Measurements from ENCODE around the gene HDAC9. TPM values are rescaled to one million over a fixed set of nuclear protein-coding genes. Genes with fewer than 3 reads are reported as not detected.

Gene HDAC9
- total and polyA plus RNA-seq, 12 donors, result 2.6 to 23.1 (median 7.5) TPM

GRCh38 chr7:18768256-18768655 is 272.7 kb downstream of the HDAC9 start:
- Histone ChIP-seq H3K4me3 (no peak overlapping the region), H3K9me3 (replicated peaks in 1 of 3) (peaks cover 0 to under 1% (median 0%) of the 10 kb centered on the region in 3 donors), H3K36me3 (replicated peaks in 1 of 2) (no peaks in the 10 kb centered on the region), H3K4me1 (replicated peaks in 1 of 2) (no peaks in the 10 kb centered on the region), H3K27ac (no peak overlapping the region), H3K27me3 (no peaks in the 10 kb centered on the region)
- TF ChIP-seq POLR2A (IDR thresholded peaks at IDR 0.05), result no peak
- TF ChIP-seq CTCF (IDR thresholded peaks at IDR 0.05), result no peak
- no peak for DNase-seq
- 81 to 89% (median 85%) methylated on average over 2 of the region's 2 CpGs for WGBS, 4 donors
- intact Hi-C loops (cut with DNase I), result no loop called here

- Histone ChIP-seq H3K4me1 (replicated peaks in 1 of 2) (no peaks in the 10 kb centered on the region), H3K27me3 (no peaks in the 10 kb centered on the region), H3K36me3 (replicated peaks in 1 of 2) (no peaks in the 10 kb centered on the region), H3K27ac (no peak overlapping the region), H3K9me3 (replicated peaks in 1 of 3) (no peaks in the 10 kb centered on the region), H3K4me3 (no peak overlapping the region)
- 65 to 75% (median 69%) methylated on average over 7 of the region's 7 CpGs for WGBS, 4 donors
- no peak for TF ChIP-seq POLR2A (IDR thresholded peaks at IDR 0.05)
- TF ChIP-seq CTCF (IDR thresholded peaks at IDR 0.05), result no peak
- DNase-seq, result no peak
- intact Hi-C loops (cut with DNase I), result no loop called here
Observed at GRCh38 chr7:18770154-18770811, 274.7 kb downstream of the HDAC9 start.

- Histone ChIP-seq H3K27ac (no peak overlapping the region), H3K36me3 (replicated peaks in 1 of 2) (no peaks in the 10 kb centered on the region), H3K4me1 (replicated peaks in 1 of 2) (no peaks in the 10 kb centered on the region), H3K4me3 (no peak overlapping the region), H3K27me3 (no peaks in the 10 kb centered on the region), H3K9me3 (replicated peaks in 1 of 3) (no peaks in the 10 kb centered on the region)
- no peak for TF ChIP-seq CTCF (IDR thresholded peaks at IDR 0.05)
- no peak for TF ChIP-seq POLR2A (IDR thresholded peaks at IDR 0.05)
- intact Hi-C loops (cut with DNase I), result no loop called here
- no peak for DNase-seq
- WGBS, 4 donors, result 49 to 62% (median 52%) methylated on average over 3 of the region's 3 CpGs
Observed at GRCh38 chr7:18770822-18771221, 275.3 kb downstream of the HDAC9 start.

- Histone ChIP-seq H3K27me3 (no peaks in the 10 kb centered on the region), H3K4me3 (no peak overlapping the region), H3K4me1 (replicated peaks in 1 of 2) (no peaks in the 10 kb centered on the region), H3K27ac (no peak overlapping the region), H3K9me3 (replicated peaks in 1 of 3) (no peaks in the 10 kb centered on the region), H3K36me3 (replicated peaks in 1 of 2) (no peaks in the 10 kb centered on the region)
- 56 to 66% (median 61%) methylated on average over 2 of the region's 2 CpGs for WGBS, 4 donors
- no peak for DNase-seq
- intact Hi-C loops (cut with DNase I), result no loop called here
- TF ChIP-seq CTCF (IDR thresholded peaks at IDR 0.05) (no peak), POLR2A (IDR thresholded peaks at IDR 0.05) (no peak)
Observed at GRCh38 chr7:18771834-18772566, 276.5 kb downstream of the HDAC9 start.

All from adrenal gland (tissue), 12 donors.